ENCODE data around the gene CDK19. TPM values are rescaled to one million over a fixed set of nuclear protein-coding genes. Genes with fewer than 3 reads are reported as not detected.
A peak's percentile ranks its signal among the peaks of the same experiment; 100 is the strongest.

The CDK19 gene
- total and polyA plus RNA-seq, 2 of the 13 experiments (the other 11 are each of a cell fraction or from before 2014, with no cell fraction given): 13.4 to 27.0 TPM

GRCh38 chr6:110703906-110704594 is 111.2 kb downstream of the CDK19 start (continued):
- TF ChIP-seq PBX3 (CRISPR knock-in tag; IDR thresholded peaks at IDR 0.05; ENCODE audit: borderline replicate concordance) (no peak), FLYWCH1 (CRISPR knock-in tag; IDR thresholded peaks at IDR 0.05) (no peak), PRDM10 (CRISPR knock-in tag; IDR thresholded peaks at IDR 0.05; ENCODE audit: low read depth) (no peak; the same call in 1 of the 2 replicates), SMYD3 (CRISPR knock-in tag; IDR thresholded peaks at IDR 0.05) (0 out of 2 replicates have a peak, but pooled peaks have one; percentile 61), ZNF768 (CRISPR knock-in tag; IDR thresholded peaks at IDR 0.05) (no peak), SOX13 (IDR thresholded peaks at IDR 0.05) (peak; percentile 87), SOX13 (CRISPR knock-in tag; conservative IDR thresholded peaks at IDR 0.05 in 1 of 2, IDR thresholded peaks at IDR 0.05 in 1 of 2) (peak in 1 of 2 experiments; percentile 97; a peak in 2 of 4 replicates), STAT5B (CRISPR knock-in tag; IDR thresholded peaks at IDR 0.05) (0 out of 2 replicates have a peak, but pooled peaks have one; percentile 54), ZNF431 (CRISPR knock-in tag; IDR thresholded peaks at IDR 0.05; ENCODE audit: borderline replicate concordance, low read depth) (no peak; the same call in 1 of the 2 replicates), NFRKB (IDR thresholded peaks at IDR 0.05) (no peak), SNAPC2 (CRISPR knock-in tag; IDR thresholded peaks at IDR 0.05) (no peak), ZNF775 (CRISPR knock-in tag; IDR thresholded peaks at IDR 0.05; ENCODE audit: borderline replicate concordance) (no peak), ZFP41 (CRISPR knock-in tag; IDR thresholded peaks at IDR 0.05; ENCODE audit: borderline replicate concordance) (no peak), ZFP37 (CRISPR knock-in tag; IDR thresholded peaks at IDR 0.05; ENCODE audit: borderline replicate concordance) (no peak), ZNF550 (CRISPR knock-in tag; IDR thresholded peaks at IDR 0.05; ENCODE audit: borderline replicate concordance) (no peak), POLR2AphosphoS5 (IDR thresholded peaks at IDR 0.05; ENCODE audit: low read depth, low read length) (no peak), GATAD2A (CRISPR knock-in tag; IDR thresholded peaks at IDR 0.05) (peak; percentile 99), ZEB1 (IDR thresholded peaks at IDR 0.05; ENCODE audit: insufficient replicate concordance, low read depth) (peak; percentile 12), ZFP36L1 (CRISPR knock-in tag; IDR thresholded peaks at IDR 0.05) (peak; percentile 50; the same call in 1 of the 2 replicates), FOXA3 (CRISPR knock-in tag; IDR thresholded peaks at IDR 0.05) (peak; percentile 99), SMARCC2 (IDR thresholded peaks at IDR 0.05) (0 out of 2 replicates have a peak, but pooled peaks have one; percentile 55), SOX5 (CRISPR knock-in tag; IDR thresholded peaks at IDR 0.05; ENCODE audit: borderline replicate concordance) (peak; percentile 97), ZNF501 (CRISPR knock-in tag; IDR thresholded peaks at IDR 0.05) (no peak), DMAP1 (CRISPR knock-in tag; IDR thresholded peaks at IDR 0.05) (no peak), PAF1 (CRISPR knock-in tag; IDR thresholded peaks at IDR 0.05) (no peak), ZBTB25 (CRISPR knock-in tag; IDR thresholded peaks at IDR 0.05) (peak; percentile 87), HMG20A (CRISPR knock-in tag; IDR thresholded peaks at IDR 0.05; ENCODE audit: borderline replicate concordance) (peak; percentile 99)

Data from HepG2 (cell line).